Upper lobe of left lung (tissue), 6 donors: ENCODE data around the gene MRPL38. TPM values are rescaled to one million over a fixed set of nuclear protein-coding genes. Genes with fewer than 3 reads are reported as not detected.

Source experiments
- ATAC-seq, 2 donors: fragments of 200-7000 bp; cut with Tn5 transposase; one replicate each; pipeline ENCODE4 v1.9.1; 2022; ENCODE audit warnings: mild to moderate bottlenecking in 2 of 2, moderate library complexity in 2 of 2; ENCODE audit not compliant: low FRiP score in 2 of 2
- DNase-seq, 2 donors: peaks; one replicate each; pipeline ENCODE4 v3.0.0-alpha.2; 2019 to 2020
- H3K27ac ChIP-seq, 4 donors: fragments of 200-600 bp; sonication (generic); one replicate each; pipeline ENCODE4 v1.5.1; 2016 to 2019
- H3K27me3 ChIP-seq, 4 donors: fragments of 200-600 bp; sonication (generic); one replicate each; pipeline ENCODE4 v1.5.1; 2017 to 2019
- H3K36me3 ChIP-seq, 4 donors: fragments of 200-600 bp; sonication (generic); one replicate each; pipeline ENCODE4 v1.5.1; 2016 to 2019
- H3K4me1 ChIP-seq, 4 donors: fragments of 200-600 bp; sonication (generic); one replicate each; pipeline ENCODE4 v1.5.1; 2018 to 2019
- H3K4me3 ChIP-seq, 4 donors: fragments of 200-600 bp; sonication (generic); one replicate each; pipeline ENCODE4 v1.5.1; 2017 to 2019; ENCODE audit warnings: mild to moderate bottlenecking in 2 of 4, moderate library complexity in 1 of 4
- H3K9me3 ChIP-seq, 4 donors: fragments of 200-600 bp; sonication (generic); one replicate each; pipeline ENCODE4 v1.5.1; 2018 to 2019
- CTCF ChIP-seq, 6 experiments: fragments of 450-650 bp in 4 of 6; fragments of 200-600 bp in 2 of 6; sonication (generic) in 2 of 6; IDR thresholded peaks; one replicate each; pipeline ENCODE4 v1.5.1; 2016 to 2019; ENCODE audit warnings: antibody characterized with exemption in 6 of 6
- EP300 ChIP-seq, 4 donors: sonication (generic); formaldehyde crosslinking; IDR thresholded peaks; one replicate each; pipeline ENCODE4 v1.5.1; 2017; ENCODE audit warnings: antibody characterized with exemption in 4 of 4, control low read depth in 2 of 4
- POLR2A ChIP-seq, 4 donors: fragments of 450-650 bp; IDR thresholded peaks; one replicate each; pipeline ENCODE4 v1.5.1; 2016 to 2017; ENCODE audit warnings: antibody characterized with exemption in 4 of 4, mild to moderate bottlenecking in 2 of 4
- POLR2AphosphoS5 ChIP-seq, 2 donors: sonication (generic); formaldehyde crosslinking; IDR thresholded peaks; one replicate each; pipeline ENCODE4 v1.5.1; 2017; ENCODE audit warnings: antibody characterized with exemption in 2 of 2
- WGBS, 2 donors: methylation state at CpG; one replicate each; pipeline ENCODE4 v1.1.5; 2017 to 2018; 5-methylcytosine and 5-hydroxymethylcytosine counted together
- total RNA-seq, 6 donors: library from RNA; depleted of rRNA in 4 of 6; stranded (reverse); fragments of >200 nt in 4 of 6; gene quantifications; one replicate each; pipeline versions ENCODE4 v1.1.0 to v1.2.1, GENCODE V29; 2016 to 2021
- donor health status: DM: no; HTN: no; CAD: no; lungs with moderate emphysema.
- donor health status: DM: no; HTN: yes; CAD: no; lungs with severe emphysema.

Gene MRPL38
- total RNA-seq, 6 donors from 2014 or later, result 35.4 to 115 (median 77.0) TPM

GRCh38 chr17:75943491-75943890 lies 38.8 kb upstream of the MRPL38 start:
- no peaks in the 10 kb centered on the region for H3K27me3 ChIP-seq
- no peaks in the 10 kb centered on the region for H3K9me3 ChIP-seq
- DNase-seq, result no peak
- TF ChIP-seq EP300 (IDR thresholded peaks at IDR 0.05), result no peak
- H3K27ac ChIP-seq, result peak overlapping the region in 1 of 4 donors; percentile 35
- peaks cover 9 to 18% (median 16%) of the 10 kb centered on the region in 4 donors for H3K4me1 ChIP-seq
- ATAC-seq, result no peak
- no peak overlapping the region for H3K4me3 ChIP-seq
- 87 to 88% methylated on average over 1 of the region's 1 CpG for WGBS, 2 donors
- H3K36me3 ChIP-seq, result peaks cover 0 to 34% (median 28%) of the 10 kb centered on the region in 4 donors

DNA sequence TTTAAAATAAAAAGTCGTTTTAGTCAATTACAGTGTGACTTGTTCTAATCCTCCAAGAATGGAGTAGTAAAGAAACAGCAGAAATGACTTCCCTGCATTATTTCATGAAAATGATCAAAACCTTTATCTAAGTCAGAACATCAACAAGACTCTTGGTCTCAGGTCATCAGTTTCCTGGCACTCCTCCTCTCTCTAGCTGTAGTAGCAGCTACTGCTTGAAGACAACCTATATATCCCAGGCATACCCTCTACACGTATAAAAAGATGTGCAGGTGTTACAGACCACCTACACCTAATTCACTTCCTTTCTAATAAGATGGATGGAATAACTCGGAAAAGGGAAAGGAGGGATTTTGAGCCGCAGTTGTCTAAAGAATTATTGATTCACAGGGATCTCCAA lies 37.8 kb upstream of the MRPL38 start:
- Histone ChIP-seq H3K27me3 (no peaks in the 10 kb centered on the region), H3K4me3 (no peak overlapping the region), H3K4me1 (peaks cover 9 to 18% (median 16%) of the 10 kb centered on the region in 4 donors), H3K9me3 (no peaks in the 10 kb centered on the region), H3K27ac (no peak overlapping the region), H3K36me3 (peaks cover 0 to 24% (median 18%) of the 10 kb centered on the region in 4 donors)
- no peak for ATAC-seq
- 87 to 91% methylated on average over 4 of the region's 4 CpGs for WGBS, 2 donors
- no peak for DNase-seq
- TF ChIP-seq POLR2A (IDR thresholded peaks at IDR 0.05), result no peak

- 48 to 60% methylated on average over 6 of the region's 6 CpGs for WGBS, 2 donors
- TF ChIP-seq EP300 (IDR thresholded peaks at IDR 0.05) (no peak), POLR2AphosphoS5 (IDR thresholded peaks at IDR 0.05) (no peak), CTCF (IDR thresholded peaks at IDR 0.05) (no peak), POLR2A (IDR thresholded peaks at IDR 0.05) (no peak)
- H3K36me3 ChIP-seq, result peaks cover 0 to 13% (median 8%) of the 10 kb centered on the region in 4 donors
- DNase-seq, result no peak
- ATAC-seq, result no peak
- H3K27me3 ChIP-seq, result no peaks in the 10 kb centered on the region
- H3K4me1 ChIP-seq, result peaks cover 9 to 18% (median 16%) of the 10 kb centered on the region in 4 donors
- peak overlapping the region in 3 of 4 donors; percentile 82 to 89 (median 87) for H3K27ac ChIP-seq
- peak overlapping the region in 3 of 4 donors; percentile 70 to 91 (median 81) for H3K4me3 ChIP-seq
- H3K9me3 ChIP-seq, result no peaks in the 10 kb centered on the region
Observed at GRCh38 chr17:75941442-75941819, 36.7 kb upstream of the MRPL38 start.

DNA sequence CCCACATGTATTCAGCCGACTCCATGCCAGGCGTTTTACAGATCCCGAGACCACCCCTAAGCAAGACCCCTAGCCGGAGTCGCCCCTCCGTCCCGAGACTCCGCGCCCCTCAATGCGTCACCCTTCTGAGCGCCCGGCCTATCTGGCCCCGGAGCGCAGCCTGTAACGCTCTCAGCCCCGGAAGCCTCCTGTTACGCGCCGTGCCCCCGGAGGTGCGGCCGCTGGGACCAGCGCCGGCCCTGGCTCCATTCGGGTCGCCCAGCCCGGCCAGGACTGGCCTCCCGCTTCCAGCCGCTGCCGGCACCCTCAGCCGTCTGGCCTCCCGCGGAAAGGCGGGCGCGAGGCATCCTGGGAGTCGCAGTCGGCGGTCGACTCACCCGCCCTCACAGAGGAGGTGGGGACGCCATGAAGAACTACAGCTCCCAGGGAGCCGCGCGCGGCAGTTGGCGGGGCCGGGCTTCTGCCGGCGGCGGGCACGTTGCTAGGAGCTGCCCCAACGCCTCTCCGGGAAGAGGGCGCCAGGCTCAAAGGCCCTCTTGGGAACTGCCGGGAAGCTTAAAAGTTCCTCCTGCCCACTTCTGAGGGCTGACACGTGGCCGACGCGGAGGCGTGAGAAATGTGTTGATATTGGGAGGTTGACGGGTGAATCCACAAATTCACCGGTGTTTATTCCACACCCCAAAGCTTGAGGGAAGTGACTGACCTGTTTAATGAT lies 36.2 kb upstream of the MRPL38 start, which contains the start of gene FBF1:
Gene FBF1, minus strand, starts transcription at position 316 of the 715 bp plus-strand sequence. CDS start 2,893 bp downstream, outside the sequence.
- DNase-seq (peak; percentile 98), ATAC-seq (peak; percentile 98 to 100)
- H3K27ac ChIP-seq, result peak within 1 kb of the TSS; percentile 64 to 89 (median 84)
- TF ChIP-seq CTCF (IDR thresholded peaks at IDR 0.05), result peak in 3 of 6 experiments; percentile 18 to 32 (median 29)
- TF ChIP-seq EP300 (IDR thresholded peaks at IDR 0.05), result peak in 1 of 4 donors; percentile 21
- TF ChIP-seq POLR2AphosphoS5 (IDR thresholded peaks at IDR 0.05), result peak; percentile 82 to 91
- peak; percentile 23 to 90 (median 64) for TF ChIP-seq POLR2A (IDR thresholded peaks at IDR 0.05)
- WGBS, 2 donors, result 0 to 1% methylated on average over 16 to 38 of the region's 63 CpGs
- no peaks in the 10 kb centered on the region for H3K9me3 ChIP-seq
- peak within 1 kb of the TSS; percentile 70 to 91 (median 82) for H3K4me3 ChIP-seq
- H3K27me3 ChIP-seq, result no peaks in the 10 kb centered on the region
- peaks cover 9 to 18% (median 16%) of the 10 kb centered on the region in 4 donors for H3K4me1 ChIP-seq
- peaks cover 0 to 8% (median 2%) of the 10 kb centered on the region in 4 donors for H3K36me3 ChIP-seq

- TF ChIP-seq POLR2AphosphoS5 (IDR thresholded peaks at IDR 0.05) (no peak), POLR2A (IDR thresholded peaks at IDR 0.05) (no peak), EP300 (IDR thresholded peaks at IDR 0.05) (no peak), CTCF (IDR thresholded peaks at IDR 0.05) (no peak)
Observed at GRCh38 chr17:75937652-75938051, 33.0 kb upstream of the MRPL38 start.

More at GRCh38 chr17:75937652-75938051, 33.0 kb upstream of the MRPL38 start:
- Histone ChIP-seq H3K4me1 (peaks cover 6 to 18% (median 13%) of the 10 kb centered on the region in 4 donors), H3K27me3 (no peaks in the 10 kb centered on the region), H3K4me3 (no peak overlapping the region), H3K36me3 (no peaks in the 10 kb centered on the region), H3K9me3 (no peaks in the 10 kb centered on the region), H3K27ac (no peak overlapping the region)
- 85 to 86% methylated on average over 13 of the region's 13 CpGs for WGBS, 2 donors
- ATAC-seq (no peak), DNase-seq (no peak)
